ENCODE data around the gene PRKAG1. TPM values are rescaled to one million over a fixed set of nuclear protein-coding genes. Genes with fewer than 3 reads are reported as not detected.
A peak's percentile ranks its signal among the peaks of the same experiment; 100 is the strongest.
"Not testable (repeated sequence)": the region's sequence is repeated elsewhere in the genome, so short reads cannot be mapped to it uniquely, and the experiment has no call there.

The PRKAG1 gene
- 115 and 133 TPM in 2 replicates for total RNA-seq (2014; rRNA removed; shearing (Covaris generic))
- 102 and 119 TPM in 2 replicates for polyA plus RNA-seq (2015; cell fraction: cytosol; rRNA removed)
- 81.9 and 91.3 TPM in 2 replicates for polyA plus RNA-seq (2015; cell fraction: nucleus; rRNA removed)

DNA sequence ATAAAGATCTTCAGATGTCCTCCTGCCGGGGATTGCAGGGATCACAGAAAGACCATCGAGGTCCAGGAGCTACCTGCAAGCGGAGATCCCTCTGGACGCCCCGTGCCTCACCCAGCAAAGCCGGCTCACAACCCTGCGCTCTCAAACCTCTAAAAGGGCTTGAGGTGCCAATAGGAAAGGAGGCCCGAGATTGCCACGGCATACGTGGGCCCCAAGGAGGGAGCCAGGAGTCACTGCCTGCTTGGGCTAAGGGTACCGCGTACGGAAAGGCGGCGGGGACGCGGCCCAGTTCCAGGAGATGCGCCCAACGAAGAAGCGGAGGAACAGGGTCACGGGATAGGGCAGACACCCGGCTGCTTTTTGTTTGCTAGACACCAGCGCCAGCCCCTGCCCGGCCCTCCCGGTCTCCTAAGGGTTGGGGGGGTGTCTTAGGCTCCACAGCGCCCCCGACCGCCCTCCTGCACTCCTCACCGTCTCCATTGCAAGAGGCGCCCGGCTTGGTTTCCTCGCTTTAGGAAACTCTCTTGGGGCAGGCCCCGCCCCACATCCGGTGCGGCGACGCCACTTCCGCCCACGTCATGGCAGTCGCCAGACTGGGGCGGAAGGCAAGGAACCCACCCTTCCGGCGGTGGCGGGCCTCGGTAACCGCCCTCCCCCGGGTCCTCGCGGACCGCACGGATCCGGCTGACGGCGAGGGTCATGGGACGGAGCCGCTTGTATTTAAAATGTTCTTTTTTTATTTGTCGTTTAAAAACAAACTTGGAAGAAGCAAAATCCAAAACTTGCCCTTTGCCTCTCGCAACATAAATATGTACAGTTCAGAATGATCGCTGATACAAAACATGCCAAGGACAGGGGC, at the start of gene PRKAG1:
Gene PRKAG1 (minus strand): TSS at position 516 of the 859 bp plus-strand sequence. CDS start 36 bp downstream, at position 480.
- peak; percentile 96 for DNase-seq (ENCODE audit: low read depth, low spot score)
- in situ Hi-C loops (cut with HindIII; ENCODE audit: low pct_unique_long_range_greater_than_20kb, low sequenced_read_pairs): no loop called here

DNA sequence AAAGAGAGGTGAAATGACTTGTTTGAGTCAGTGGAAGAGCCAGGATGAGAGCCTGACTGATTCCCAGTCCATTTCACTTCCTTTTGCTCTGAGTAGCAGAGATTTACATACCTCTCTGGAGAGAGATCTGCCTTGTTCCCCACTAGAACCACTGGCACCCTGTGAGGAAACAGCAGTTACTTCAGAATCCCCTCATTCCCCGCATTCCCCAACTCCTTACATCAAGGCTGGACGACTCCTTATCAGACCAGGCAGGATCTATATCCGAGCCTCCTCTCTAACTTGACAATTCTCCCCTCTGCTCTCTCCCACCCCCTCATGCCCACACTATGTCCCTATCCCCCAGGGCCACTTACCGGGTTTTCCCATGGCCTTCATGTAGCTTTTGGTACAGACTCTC, 47.5 kb upstream of the PRKAG1 start:
- in situ Hi-C loops (cut with HindIII; ENCODE audit: low pct_unique_long_range_greater_than_20kb, low sequenced_read_pairs): no loop called here
- no peak for DNase-seq (ENCODE audit: low read depth, low spot score)

DNA sequence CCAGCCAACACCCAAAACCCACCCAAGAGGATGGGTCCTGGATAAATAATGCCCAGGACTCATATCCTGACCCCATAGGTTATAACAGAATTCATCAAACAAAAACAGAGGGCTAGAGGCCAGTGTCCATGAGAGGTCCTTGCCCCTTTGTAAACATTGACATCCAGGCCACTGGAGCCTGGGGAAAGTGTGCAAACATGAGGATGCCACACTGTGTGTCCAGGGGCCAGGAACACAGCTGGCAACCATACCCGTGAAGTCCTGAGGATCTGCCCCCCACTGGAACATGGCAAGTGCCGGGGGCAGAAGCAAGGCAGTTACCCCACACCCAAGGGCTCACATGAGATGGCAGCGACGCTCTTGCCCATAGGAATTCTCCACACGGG, 46.2 kb upstream of the PRKAG1 start:
- in situ Hi-C loops (cut with HindIII; ENCODE audit: low pct_unique_long_range_greater_than_20kb, low sequenced_read_pairs): no loop called here
- no peak for DNase-seq (ENCODE audit: low read depth, low spot score)

DNA sequence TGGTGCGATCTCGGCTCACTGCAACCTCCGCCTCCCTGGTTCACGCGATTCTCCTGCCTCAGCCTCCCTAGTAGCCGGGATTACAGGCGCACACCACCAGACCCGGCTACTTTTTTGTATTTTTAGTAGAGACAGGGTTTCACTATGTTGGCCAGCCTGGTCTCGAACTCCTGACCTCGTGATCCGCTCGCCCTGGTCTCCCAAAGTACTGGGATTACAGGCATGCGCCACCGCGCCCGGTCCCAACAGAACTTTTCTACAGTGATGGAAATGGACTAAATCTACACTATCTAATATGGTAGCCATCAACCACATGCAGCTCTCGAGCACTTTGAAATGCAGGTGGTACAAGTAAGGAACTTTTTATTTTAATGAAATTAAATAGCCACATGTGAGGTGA, 43.3 kb upstream of the PRKAG1 start:
- in situ Hi-C loops (cut with HindIII; ENCODE audit: low pct_unique_long_range_greater_than_20kb, low sequenced_read_pairs); DNase-seq (ENCODE audit: low read depth, low spot score): not testable (repeated sequence)

DNA sequence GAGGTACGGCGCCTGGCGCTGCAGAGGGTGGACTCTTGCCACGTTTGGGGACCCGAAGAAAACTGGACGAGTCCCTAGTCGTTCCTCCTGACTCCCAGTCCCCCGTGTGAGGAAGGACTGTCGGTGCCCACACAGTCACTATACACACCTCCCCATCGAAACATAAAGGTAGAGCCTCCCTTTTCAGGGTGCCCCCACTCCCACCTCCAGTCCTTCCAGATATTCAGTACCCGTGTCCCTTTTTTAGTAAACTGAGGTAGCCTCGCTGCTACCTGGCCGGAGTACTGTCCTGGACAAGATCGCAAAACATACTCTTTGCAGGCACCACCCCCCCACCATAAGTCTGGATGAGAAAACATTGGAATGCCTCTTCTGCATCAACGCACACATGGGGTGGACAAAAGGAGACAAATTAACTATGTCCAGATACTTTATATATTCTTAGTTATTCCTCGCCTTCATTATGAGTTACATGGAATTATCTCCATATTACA, 42.6 kb upstream of the PRKAG1 start:
- in situ Hi-C loops (cut with HindIII; ENCODE audit: low pct_unique_long_range_greater_than_20kb, low sequenced_read_pairs): no loop called here
- DNase-seq (ENCODE audit: low read depth, low spot score): no peak

DNA sequence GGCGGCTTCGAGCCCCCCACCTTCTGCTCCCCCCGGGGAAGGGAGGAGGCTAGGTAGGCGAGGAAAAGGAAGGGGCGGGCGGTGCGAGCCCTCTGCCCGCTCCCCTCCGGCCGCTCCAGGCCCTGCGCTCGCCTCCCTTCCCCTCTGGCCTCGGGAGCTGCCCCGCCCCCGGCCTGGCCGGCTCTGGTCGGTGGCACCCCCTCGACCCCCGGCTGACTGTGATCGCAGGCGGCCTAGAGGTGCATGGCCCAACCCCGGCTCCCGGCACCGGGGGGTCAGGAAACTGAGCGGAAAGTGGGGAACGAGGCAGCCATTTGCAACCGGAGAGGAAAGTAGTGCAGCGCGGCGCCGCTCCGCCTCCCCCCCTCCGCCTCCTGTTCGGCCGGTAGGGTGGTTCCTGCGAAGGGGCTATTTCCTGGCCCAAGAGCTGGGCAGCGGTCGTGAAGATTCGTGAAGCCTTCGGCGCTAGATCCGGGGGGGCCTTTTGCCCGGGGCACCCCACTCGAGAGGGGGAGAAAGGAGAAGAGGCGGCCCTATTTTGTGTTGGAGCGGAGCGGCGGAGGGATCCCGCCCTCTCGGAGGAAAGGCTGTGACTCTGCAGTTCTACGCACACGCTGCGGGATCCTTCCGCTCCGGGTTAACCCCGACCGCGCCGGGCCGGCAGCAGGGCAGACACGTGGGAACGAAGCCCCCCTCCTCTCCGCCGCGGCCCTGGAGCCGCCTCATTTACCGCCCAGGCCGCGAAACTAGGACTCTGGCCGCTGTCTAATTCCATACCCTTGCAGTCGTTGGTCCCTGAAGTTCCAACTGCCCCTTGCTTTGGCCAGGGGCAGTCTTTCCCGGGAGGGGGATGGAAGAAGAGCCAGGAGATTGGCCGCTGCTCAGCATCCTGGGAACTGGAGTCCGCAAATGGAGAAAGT, 41.9 kb upstream of the PRKAG1 start, which contains the start of gene KMT2D:
Gene KMT2D (minus strand): TSS at position 558 of the 920 bp plus-strand sequence. CDS start 5,470 bp downstream, outside the sequence.
- in situ Hi-C loops (cut with HindIII; ENCODE audit: low pct_unique_long_range_greater_than_20kb, low sequenced_read_pairs): no loop called here
- peak; percentile 92 for DNase-seq (ENCODE audit: low read depth, low spot score)

DNA sequence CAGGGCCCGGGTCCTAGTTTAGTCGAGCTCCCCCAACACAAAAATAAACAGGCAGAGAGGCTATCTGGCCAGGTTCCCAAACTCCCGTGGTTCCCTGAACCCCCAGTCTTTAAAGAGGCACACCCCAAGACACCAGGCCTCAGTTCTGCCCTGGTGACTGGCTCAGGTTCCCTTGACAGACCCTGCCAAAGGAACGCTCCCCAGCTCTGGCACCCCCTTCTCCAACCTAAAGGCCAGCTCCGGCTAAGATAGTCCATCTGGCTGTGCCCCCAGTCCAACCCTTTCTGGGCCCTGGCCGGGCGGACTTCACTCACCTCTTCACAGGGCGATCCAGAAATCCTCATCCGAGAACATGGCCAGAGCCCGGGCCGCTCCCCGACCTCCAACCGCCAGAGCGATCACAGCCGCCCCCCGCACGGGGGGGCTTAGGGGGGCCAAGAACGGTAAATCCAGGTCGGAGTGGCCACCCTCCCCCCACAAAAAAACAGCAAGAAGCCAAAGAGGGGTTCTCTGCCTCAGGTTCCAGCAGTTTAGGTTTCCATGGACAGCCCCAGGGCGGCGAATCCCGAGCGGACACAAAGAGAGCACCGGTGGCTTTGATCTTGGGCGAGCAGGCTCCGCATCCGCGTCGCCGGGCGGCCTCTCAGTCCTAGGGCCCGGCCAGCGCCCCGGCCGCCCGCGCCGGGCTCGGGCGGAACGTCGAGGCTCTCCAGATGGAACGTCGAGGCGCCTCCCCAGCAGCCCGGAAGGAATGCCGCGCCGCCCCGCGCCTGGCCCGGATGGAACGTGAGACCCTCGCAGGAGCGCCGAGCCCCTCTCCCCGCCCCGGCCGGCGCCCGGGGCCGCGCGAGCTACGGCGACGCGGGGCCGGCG, 41.0 kb upstream of the PRKAG1 start:
- in situ Hi-C loops (cut with HindIII; ENCODE audit: low pct_unique_long_range_greater_than_20kb, low sequenced_read_pairs): no loop called here
- DNase-seq (ENCODE audit: low read depth, low spot score): no peak

DNA sequence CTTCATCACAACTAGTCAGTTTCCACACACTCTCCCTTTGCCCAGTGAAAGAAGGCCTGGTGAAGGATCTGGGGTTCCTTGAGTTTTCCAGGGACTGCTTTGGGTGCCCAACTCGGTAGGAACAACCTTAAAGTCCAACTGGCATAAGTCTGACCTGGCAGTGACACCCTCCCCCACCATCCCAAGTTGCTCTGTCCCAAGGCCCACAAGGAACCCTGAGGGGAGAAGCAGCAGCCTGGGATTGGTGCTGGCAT, 40.4 kb upstream of the PRKAG1 start:
- DNase-seq (ENCODE audit: low read depth, low spot score): no peak
- in situ Hi-C loops (cut with HindIII; ENCODE audit: low pct_unique_long_range_greater_than_20kb, low sequenced_read_pairs): no loop called here

DNA sequence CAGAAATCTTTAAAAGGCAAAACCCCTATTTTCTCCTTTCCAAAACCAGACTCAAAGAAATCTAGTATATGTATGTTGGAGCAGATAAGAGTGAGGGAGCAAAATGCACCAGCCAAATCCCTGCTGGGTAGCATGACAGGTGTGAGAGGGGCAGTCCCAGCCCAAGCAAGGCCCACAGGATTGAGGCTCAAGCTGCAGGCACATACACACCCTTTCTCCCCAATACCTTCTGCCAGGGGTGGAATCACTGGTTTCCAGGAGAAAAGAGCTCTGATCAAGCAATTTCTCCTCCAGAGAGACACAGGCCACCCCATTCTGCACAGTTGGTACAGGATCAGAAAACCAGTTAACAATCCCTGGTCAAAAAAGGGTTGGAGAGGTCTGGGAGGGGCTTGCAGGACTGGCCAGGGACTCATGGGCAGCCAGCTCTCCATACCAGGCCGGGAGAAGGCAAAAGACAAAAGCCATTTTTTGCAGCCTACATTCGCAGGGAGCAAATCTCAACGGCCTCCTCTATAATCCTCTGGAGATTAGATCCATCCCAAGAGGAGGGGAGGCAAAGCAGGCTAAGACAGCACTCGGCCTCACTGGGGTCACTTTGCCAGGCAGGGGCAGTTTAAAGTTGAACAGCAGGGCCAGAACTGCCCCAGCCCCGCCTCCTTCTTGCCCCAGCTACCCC, 39.9 kb upstream of the PRKAG1 start:
- no peak for DNase-seq (ENCODE audit: low read depth, low spot score)
- in situ Hi-C loops (cut with HindIII; ENCODE audit: low pct_unique_long_range_greater_than_20kb, low sequenced_read_pairs): no loop called here

DNA sequence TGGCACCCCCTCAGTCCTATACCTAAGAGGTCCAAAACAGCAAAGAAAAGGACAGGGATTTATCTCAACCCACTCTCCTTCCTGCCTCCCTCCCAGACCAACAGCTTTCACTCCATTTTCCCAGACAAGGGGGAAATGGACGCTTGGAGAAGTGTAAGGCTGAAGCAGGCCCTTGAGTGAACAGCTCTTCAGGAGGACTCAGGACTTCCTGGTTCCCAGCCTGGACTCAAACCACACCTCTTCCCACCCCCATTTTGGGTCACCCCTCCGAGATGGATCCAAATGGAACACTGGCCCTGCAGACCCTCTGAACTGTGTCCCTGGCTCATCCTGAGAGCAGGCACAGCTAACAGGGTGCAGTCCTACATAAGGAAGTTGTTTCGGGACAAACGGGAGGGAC, 39.3 kb upstream of the PRKAG1 start:
- in situ Hi-C loops (cut with HindIII; ENCODE audit: low pct_unique_long_range_greater_than_20kb, low sequenced_read_pairs): no loop called here
- DNase-seq (ENCODE audit: low read depth, low spot score): no peak

DNA sequence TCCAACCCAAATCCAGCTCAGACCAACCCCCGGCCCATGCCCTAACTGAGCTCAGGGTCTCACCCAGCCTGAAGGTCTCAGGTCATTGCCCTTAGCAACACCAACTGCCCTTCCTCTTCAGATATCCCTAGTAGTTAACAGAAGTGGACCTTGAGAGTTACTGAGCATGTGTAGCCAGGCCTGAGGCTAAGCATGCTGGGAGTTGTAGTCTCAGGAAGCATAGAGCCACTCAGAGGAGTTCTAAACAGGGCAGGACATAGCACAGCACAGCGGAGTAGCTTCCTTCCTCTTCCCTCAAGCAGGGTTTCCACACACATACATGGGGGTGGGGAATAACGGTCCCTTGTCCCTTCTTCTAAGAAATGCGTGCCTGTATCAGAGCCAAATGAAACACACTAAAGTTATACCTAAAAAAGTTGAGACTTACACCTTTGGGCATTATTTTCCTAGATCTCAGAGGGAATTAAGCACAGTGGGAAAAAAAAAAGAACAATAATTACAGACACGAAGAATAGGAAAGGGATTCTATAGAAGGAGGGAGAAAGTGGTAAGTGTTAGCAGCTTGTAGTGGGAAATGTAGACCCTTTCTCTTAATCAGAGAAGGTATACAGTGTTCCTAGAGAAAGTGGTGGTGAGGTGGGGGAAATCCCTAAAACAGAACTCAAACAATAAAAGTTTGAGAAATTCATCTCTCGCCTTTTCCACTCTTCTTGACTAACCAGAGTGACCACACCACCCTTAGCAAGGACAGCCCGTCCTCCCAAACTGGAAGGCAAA, 37.6 kb upstream of the PRKAG1 start:
- peak; percentile 94 for DNase-seq (ENCODE audit: low read depth, low spot score)
- in situ Hi-C loops (cut with HindIII; ENCODE audit: low pct_unique_long_range_greater_than_20kb, low sequenced_read_pairs): no loop called here

DNA sequence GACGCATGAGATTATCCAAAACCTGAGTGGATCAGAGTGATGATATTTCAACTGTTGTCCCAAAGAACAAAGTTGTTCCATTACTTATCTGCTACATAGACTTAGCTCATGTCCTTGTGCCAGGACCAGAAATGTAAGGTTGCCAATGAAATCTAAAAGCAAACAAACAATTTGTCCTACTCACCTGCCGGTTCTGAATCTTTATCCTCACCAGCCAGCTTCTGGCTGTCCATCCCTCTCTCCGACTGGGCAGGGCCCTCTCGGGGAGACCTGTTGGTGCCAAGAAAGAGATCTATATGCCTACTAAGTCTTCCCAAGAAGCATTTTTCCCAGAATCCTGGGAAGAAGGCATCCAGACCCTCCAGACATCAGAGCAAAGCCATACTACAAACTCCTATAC, 36.5 kb upstream of the PRKAG1 start:
- no peak for DNase-seq (ENCODE audit: low read depth, low spot score)

DNA sequence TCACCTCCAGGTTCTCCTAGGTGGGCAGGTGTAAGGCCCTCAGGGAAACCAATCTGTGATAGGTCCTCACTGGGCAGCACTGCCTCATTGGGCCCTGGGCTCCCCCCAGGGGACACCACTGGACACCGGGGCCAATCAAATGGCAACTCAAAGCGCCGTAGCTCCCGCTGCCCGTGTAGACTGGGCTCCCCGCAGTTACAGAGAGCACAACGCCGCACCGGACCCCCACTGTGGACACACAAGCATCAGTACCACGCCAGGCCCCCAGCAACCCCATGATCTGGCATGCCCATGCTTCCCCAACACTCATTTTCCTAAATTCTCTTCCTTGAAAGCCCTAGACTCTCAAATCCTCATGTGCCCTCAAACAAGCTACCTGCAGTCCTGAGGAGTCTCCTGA, 35.9 kb upstream of the PRKAG1 start:
- no peak for DNase-seq (ENCODE audit: low read depth, low spot score)
- in situ Hi-C loops (cut with HindIII; ENCODE audit: low pct_unique_long_range_greater_than_20kb, low sequenced_read_pairs): no loop called here

More for the DNA sequence above, 36.5 kb upstream of the PRKAG1 start:
- in situ Hi-C loops (cut with HindIII; ENCODE audit: low pct_unique_long_range_greater_than_20kb, low sequenced_read_pairs): no loop called here

DNA sequence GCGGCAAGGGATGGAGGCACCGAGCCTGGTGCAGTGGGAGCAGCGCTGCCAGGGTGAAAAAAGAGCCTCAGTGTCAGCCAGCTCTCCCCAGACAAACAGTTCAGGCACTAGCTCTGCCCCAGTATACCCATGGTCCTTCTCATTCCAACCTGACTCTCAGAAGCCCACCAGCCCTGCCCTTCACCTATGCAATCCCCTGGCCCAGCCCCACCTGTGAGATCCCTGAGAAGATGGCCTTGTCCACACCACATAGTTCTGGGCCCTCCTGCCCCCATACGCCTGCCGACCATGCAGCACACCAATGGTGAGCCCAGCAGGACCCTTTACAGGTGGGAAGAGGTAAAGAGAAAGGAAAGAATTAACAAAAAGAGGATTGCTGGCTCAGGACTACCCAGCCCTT, 35.5 kb upstream of the PRKAG1 start:
- in situ Hi-C loops (cut with HindIII; ENCODE audit: low pct_unique_long_range_greater_than_20kb, low sequenced_read_pairs): no loop called here
- no peak for DNase-seq (ENCODE audit: low read depth, low spot score)

DNA sequence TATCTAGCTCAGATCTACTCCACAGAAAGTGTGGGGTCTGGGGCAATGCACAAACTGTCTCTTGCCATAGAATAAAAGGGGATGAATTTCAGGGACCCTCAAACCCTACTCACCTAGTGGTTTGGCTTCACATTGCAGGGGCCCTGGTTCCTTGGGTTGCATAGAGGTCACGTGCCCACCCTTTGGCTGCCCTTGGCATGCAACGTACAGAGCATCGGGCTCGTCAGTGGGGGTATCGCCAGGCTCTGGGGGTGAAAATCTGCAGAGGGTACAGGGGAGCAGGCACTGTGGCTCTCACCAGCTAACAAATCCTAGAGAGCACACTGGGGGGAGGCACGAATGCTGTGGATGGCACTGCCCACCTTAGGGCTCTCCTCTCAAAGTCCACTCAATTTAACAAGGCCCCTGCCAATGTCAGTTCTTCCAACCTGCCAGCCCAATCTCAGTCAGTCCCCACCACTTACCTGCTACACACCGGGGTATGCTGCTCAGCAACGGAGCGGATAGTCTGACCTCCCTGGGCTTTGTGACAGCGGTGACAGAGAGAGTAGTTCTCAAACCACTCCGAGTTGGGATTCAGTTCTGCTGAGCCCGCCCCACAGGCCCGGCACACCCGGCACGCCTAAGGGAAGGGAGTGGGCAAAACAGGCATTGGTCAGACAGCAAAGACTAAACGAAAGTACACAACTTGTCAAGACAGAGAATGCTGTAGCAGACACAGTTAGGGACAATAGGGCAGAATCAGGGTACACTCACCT, 34.1 kb upstream of the PRKAG1 start:
- no peak for DNase-seq (ENCODE audit: low read depth, low spot score)
- in situ Hi-C loops (cut with HindIII; ENCODE audit: low pct_unique_long_range_greater_than_20kb, low sequenced_read_pairs): no loop called here

All from SK-MEL-5 (cell line).